ENCODE measurements around the gene KIAA0513.

The KIAA0513 gene

DNA sequence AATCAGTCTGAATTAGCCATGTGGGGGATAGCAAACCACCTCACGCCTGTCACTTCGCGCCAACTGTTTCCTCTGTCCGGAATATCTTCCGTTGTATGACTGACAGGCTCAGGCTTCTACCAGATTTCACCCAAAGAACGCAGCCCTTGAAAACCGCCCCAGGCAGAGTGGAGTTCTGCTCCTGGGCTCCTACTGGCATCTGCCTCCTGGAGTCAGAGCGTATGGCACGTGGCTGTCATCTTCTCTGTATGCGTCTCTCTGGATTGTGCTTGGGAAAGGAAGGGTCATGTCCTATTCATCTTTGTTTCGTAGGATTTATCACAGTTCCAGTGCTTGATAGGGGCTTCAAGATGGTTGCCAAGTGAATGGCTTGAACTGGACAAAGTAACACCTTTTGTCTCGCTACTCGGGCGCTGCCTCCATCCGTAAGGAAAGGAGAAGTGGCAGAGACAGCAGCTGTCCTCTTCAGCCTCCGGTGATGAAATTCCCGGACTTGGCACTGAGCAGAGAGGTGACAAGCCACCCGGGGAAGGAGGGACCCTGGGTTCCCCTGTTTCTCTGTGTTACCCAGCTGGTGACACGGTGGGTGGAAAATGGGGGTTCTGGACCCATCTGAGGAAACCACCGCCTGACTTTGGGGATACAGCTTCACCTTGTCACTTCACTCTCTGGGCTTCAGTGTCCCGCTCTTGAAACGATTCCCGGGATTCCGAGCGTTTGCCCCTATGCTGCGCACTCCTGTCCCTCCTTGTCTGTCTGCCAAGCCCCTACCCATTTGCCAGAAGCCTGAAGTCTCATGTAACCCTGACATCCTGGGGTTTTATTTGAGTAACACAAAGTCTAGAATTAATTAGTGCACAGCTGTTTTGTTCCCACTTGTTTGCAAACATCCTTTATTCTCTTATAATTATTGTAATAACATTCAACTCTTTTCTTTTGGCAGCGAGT lies 13.9 kb downstream of the KIAA0513 start:
- TF ChIP-seq, protein P1, sequence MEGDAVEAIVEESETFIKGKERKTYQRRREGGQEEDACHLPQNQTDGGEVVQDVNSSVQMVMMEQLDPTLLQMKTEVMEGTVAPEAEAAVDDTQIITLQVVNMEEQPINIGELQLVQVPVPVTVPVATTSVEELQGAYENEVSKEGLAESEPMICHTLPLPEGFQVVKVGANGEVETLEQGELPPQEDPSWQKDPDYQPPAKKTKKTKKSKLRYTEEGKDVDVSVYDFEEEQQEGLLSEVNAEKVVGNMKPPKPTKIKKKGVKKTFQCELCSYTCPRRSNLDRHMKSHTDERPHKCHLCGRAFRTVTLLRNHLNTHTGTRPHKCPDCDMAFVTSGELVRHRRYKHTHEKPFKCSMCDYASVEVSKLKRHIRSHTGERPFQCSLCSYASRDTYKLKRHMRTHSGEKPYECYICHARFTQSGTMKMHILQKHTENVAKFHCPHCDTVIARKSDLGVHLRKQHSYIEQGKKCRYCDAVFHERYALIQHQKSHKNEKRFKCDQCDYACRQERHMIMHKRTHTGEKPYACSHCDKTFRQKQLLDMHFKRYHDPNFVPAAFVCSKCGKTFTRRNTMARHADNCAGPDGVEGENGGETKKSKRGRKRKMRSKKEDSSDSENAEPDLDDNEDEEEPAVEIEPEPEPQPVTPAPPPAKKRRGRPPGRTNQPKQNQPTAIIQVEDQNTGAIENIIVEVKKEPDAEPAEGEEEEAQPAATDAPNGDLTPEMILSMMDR (IDR thresholded peaks at IDR 0.05) = no peak
- H3K27ac Mint-ChIP-seq = peak overlapping the region; percentile 44
- H3K36me3 Mint-ChIP-seq (ENCODE audit: low read depth) = no peaks in the 10 kb centered on the region
- H3K9me3 Mint-ChIP-seq = no peaks in the 10 kb centered on the region
- H3K4me3 Mint-ChIP-seq = no peak overlapping the region
- DNase-seq = no peak
- H3K27me3 Mint-ChIP-seq (ENCODE audit: low read depth, poor library complexity) = peaks cover 3% of the 10 kb centered on the region
- peaks cover 17% of the 10 kb centered on the region for H3K4me1 Mint-ChIP-seq

DNA sequence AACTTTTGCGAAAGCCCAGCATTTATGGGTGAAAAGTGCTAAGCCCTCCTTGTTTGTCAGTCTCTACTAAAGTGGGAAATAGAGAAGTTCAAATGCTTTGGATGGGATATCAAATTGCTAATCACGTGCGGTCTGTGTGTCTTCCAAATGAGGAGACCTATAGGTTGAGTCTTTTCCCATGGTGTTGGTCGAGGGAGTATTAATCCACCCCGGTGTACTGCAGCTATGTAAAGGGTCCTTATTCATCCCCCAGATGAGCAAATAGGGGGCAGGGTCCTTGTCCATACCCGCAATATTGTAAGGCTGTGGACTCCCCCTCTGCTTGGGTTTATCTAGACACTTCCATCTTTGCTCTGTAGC lies 14.6 kb downstream of the KIAA0513 start:
- Mint-ChIP-seq H3K4me3 (no peak overlapping the region), H3K4me1 (peaks cover 23% of the 10 kb centered on the region), H3K36me3 (ENCODE audit: low read depth) (no peaks in the 10 kb centered on the region), H3K27me3 (ENCODE audit: low read depth, poor library complexity) (peaks cover 3% of the 10 kb centered on the region), H3K9me3 (no peaks in the 10 kb centered on the region), H3K27ac (no peak overlapping the region)
- DNase-seq = no peak
- TF ChIP-seq, protein P1 (IDR thresholded peaks at IDR 0.05) = no peak

DNA sequence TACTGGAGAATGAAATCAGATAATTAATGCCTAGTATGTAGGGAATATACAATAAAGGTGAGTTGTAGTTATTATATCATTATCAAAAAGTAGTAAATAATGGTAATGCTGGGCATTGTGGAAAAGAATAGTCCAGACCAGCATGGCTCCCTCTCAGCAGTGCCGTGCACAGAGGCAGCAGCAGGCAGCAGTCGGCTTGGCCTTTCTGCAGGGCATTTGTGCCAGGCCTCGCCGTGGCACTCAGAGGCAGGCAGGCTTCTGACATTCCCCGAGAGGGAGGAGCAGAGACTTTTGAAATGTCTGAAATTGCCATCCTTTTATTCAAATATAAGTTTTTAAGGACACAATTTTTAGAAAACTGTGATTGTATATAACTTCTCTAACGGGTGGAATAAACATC lies 15.0 kb downstream of the KIAA0513 start:
- Mint-ChIP-seq H3K27ac (no peak overlapping the region), H3K4me3 (no peak overlapping the region), H3K4me1 (peaks cover 28% of the 10 kb centered on the region), H3K36me3 (ENCODE audit: low read depth) (no peaks in the 10 kb centered on the region), H3K27me3 (ENCODE audit: low read depth, poor library complexity) (peaks cover 3% of the 10 kb centered on the region), H3K9me3 (no peaks in the 10 kb centered on the region)
- TF ChIP-seq, protein P1 (IDR thresholded peaks at IDR 0.05) = no peak
- DNase-seq = no peak

DNA sequence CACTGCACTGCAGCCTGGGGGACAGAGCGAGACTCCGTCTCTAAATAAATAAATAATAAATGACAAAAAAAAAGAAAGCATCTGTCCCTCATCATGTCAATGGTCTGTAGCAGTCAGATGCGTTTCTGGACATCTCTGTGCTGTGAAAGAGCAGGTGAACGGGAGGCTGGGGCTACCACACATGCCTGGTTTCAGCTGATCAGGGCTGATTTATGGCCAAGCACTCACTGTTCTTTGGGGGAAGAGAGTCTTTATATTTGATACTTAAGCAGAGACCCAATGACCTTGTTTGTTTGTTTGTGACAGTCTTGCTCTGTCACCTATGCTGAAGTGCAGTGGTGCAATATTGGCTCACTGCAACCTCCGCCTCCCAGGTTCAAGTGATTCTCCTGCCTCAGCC lies 17.5 kb downstream of the KIAA0513 start:
- Mint-ChIP-seq H3K27me3 (ENCODE audit: low read depth, poor library complexity) (peaks cover 3% of the 10 kb centered on the region), H3K4me3 (no peak overlapping the region), H3K27ac (no peak overlapping the region), H3K9me3 (no peaks in the 10 kb centered on the region), H3K36me3 (ENCODE audit: low read depth) (peaks cover 4% of the 10 kb centered on the region), H3K4me1 (peaks cover 40% of the 10 kb centered on the region)
- DNase-seq = no peak
- TF ChIP-seq, protein P1 (IDR thresholded peaks at IDR 0.05) = no peak

- peaks cover 7% of the 10 kb centered on the region for H3K27me3 Mint-ChIP-seq (ENCODE audit: low read depth, poor library complexity)
- peaks cover 4% of the 10 kb centered on the region for H3K36me3 Mint-ChIP-seq (ENCODE audit: low read depth)
- TF ChIP-seq, protein P1 (IDR thresholded peaks at IDR 0.05) = no peak
- DNase-seq = no peak
- no peak overlapping the region for H3K27ac Mint-ChIP-seq
- H3K4me3 Mint-ChIP-seq = no peak overlapping the region
- H3K9me3 Mint-ChIP-seq = no peaks in the 10 kb centered on the region
- peaks cover 45% of the 10 kb centered on the region for H3K4me1 Mint-ChIP-seq
Observed at GRCh38 chr16:85045641-85046471, 18.3 kb downstream of the KIAA0513 start.

All from nephron progenitor cell (in vitro differentiated cells).